GM06990 (cell line): ENCODE data around the gene NFKBIB.
A peak's percentile ranks its signal among the peaks of the same experiment; 100 is the strongest.

Source experiments
- DNase-seq: peaks from one replicate; pipeline ENCODE4 v3.0.0-alpha.2; 2011; ENCODE audit not compliant: insufficient read length; ENCODE audit errors: extremely low read depth
- H3K27me3 ChIP-seq: replicated peaks from 2 replicates; pipeline ENCODE4 v1.6.0; 2011; ENCODE audit warnings: low read length; ENCODE audit not compliant: control insufficient read depth, insufficient read depth
- H3K36me3 ChIP-seq: 2 replicates; pipeline ENCODE4 v1.5.1; 2011; ENCODE audit warnings: low read length; ENCODE audit not compliant: control insufficient read depth, insufficient read depth
- H3K4me3 ChIP-seq: replicated peaks from 2 replicates; pipeline ENCODE4 v1.5.1; 2011; ENCODE audit warnings: low read depth, mild to moderate bottlenecking, control low read depth, low read length
- CTCF ChIP-seq: IDR thresholded peaks from 2 replicates; pipeline ENCODE4 v1.5.1; 2011; ENCODE audit warnings: low read length, control low read depth, mild to moderate bottlenecking, inconsistent platforms; ENCODE audit not compliant: insufficient read depth, poor library complexity, severe bottlenecking

Gene NFKBIB

GRCh38 chr19:38900743-38901190 lies 998 bp downstream of the NFKBIB start:
- peak overlapping the region; percentile 74 for H3K4me3 ChIP-seq
- DNase-seq = no peak
- no peak for TF ChIP-seq CTCF
- H3K36me3 ChIP-seq = no peaks in the 10 kb centered on the region
- no peaks in the 10 kb centered on the region for H3K27me3 ChIP-seq

GRCh38 chr19:38901683-38902082 lies 1.9 kb downstream of the NFKBIB start:
- Histone ChIP-seq H3K27me3 (no peaks in the 10 kb centered on the region), H3K36me3 (peaks cover 2% of the 10 kb centered on the region), H3K4me3 (no peak overlapping the region)
- no peak for TF ChIP-seq CTCF
- DNase-seq = no peak

GRCh38 chr19:38904581-38905539 lies 5.1 kb downstream of the NFKBIB start:
- TF ChIP-seq CTCF = no peak
- Histone ChIP-seq H3K4me3 (no peak overlapping the region), H3K36me3 (peaks cover 9% of the 10 kb centered on the region), H3K27me3 (no peaks in the 10 kb centered on the region)
- DNase-seq = no peak

GRCh38 chr19:38905620-38906019 lies 5.9 kb downstream of the NFKBIB start:
- H3K36me3 ChIP-seq = peaks cover 9% of the 10 kb centered on the region
- TF ChIP-seq CTCF = no peak
- DNase-seq = no peak
- no peak overlapping the region for H3K4me3 ChIP-seq
- H3K27me3 ChIP-seq = no peaks in the 10 kb centered on the region

GRCh38 chr19:38907227-38907626 lies 7.5 kb downstream of the NFKBIB start:
- Histone ChIP-seq H3K36me3 (peaks cover 9% of the 10 kb centered on the region), H3K4me3 (no peak overlapping the region), H3K27me3 (no peaks in the 10 kb centered on the region)
- no peak for DNase-seq
- TF ChIP-seq CTCF = no peak

- no peak for TF ChIP-seq CTCF
- H3K36me3 ChIP-seq = peaks cover 9% of the 10 kb centered on the region
- no peak for DNase-seq
- no peak overlapping the region for H3K4me3 ChIP-seq
- no peaks in the 10 kb centered on the region for H3K27me3 ChIP-seq
Measured at GRCh38 chr19:38907670-38908069, 7.9 kb downstream of the NFKBIB start.
